Lung (tissue), 12 donors: ENCODE measurements around the gene SLC35G1. TPM values are rescaled to one million over a fixed set of nuclear protein-coding genes. Genes with fewer than 3 reads are reported as not detected.

Experiments used
- ATAC-seq: fragments of 200-7000 bp; cut with Tn5 transposase; one replicate; pipeline ENCODE4 v1.9.1; 2020; ENCODE audit warnings: moderate number of reproducible peaks; ENCODE audit not compliant: insufficient read depth, low FRiP score
- DNase-seq, 3 donors: peaks; one replicate each; pipeline ENCODE4 v3.0.0-alpha.2; 2013 to 2017
- H3K27ac ChIP-seq, 2 donors: one replicate each; pipeline ENCODE4 v1.5.1; 2013; ENCODE audit warnings: mild to moderate bottlenecking in 2 of 2, moderate library complexity in 2 of 2, control low read depth in 1 of 2, inconsistent platforms in 1 of 2, low read depth in 1 of 2, low read length in 1 of 2
- H3K27me3 ChIP-seq, 3 donors: one replicate each; pipeline ENCODE4 v1.5.1; 2013; ENCODE audit warnings: low read length in 2 of 3; ENCODE audit not compliant: control insufficient read depth in 3 of 3, insufficient read depth in 3 of 3
- H3K36me3 ChIP-seq, 4 donors: one replicate each; pipeline ENCODE4 v1.5.1; 2013; ENCODE audit warnings: low read length in 4 of 4, mild to moderate bottlenecking in 1 of 4, moderate library complexity in 1 of 4; ENCODE audit not compliant: control insufficient read depth in 4 of 4, insufficient read depth in 4 of 4
- H3K4me1 ChIP-seq, 5 donors: one replicate each; pipeline ENCODE4 v1.5.1; 2013; ENCODE audit warnings: low read length in 5 of 5, mild to moderate bottlenecking in 2 of 5, moderate library complexity in 1 of 5; ENCODE audit not compliant: control insufficient read depth in 5 of 5, insufficient read depth in 5 of 5
- H3K4me3 ChIP-seq: one replicate; pipeline ENCODE4 v1.5.1; 2013; ENCODE audit warnings: mild to moderate bottlenecking, control low read depth, moderate library complexity
- H3K9ac ChIP-seq, 2 donors: one replicate each; pipeline ENCODE4 v1.5.1; 2013; ENCODE audit warnings: low read length in 2 of 2, control low read depth in 1 of 2; ENCODE audit not compliant: insufficient read depth in 1 of 2
- H3K9me3 ChIP-seq, 4 donors: one replicate each; pipeline ENCODE4 v1.5.1; 2013; ENCODE audit warnings: low read length in 3 of 4, mild to moderate bottlenecking in 1 of 4, moderate library complexity in 1 of 4; ENCODE audit not compliant: control insufficient read depth in 4 of 4, insufficient read depth in 3 of 4
- WGBS, 2 donors: extraction: QIAGEN DNeasy Blood & Tissue Kit; methylation state at CpG; one replicate each; pipeline ENCODE4 v1.1.7; 2013; 5-methylcytosine and 5-hydroxymethylcytosine counted together
- polyA plus RNA-seq, 2 donors: library from polyadenylated mRNA; stranded (reverse); fragments of 200-250 nt; gene quantifications; one replicate each; pipeline ENCODE4 v1.2.1, GENCODE V29; 2013
- total RNA-seq, 2 donors: library from RNA; depleted of rRNA in 1 of 2; stranded (reverse); fragments of >200 nt in 1 of 2; gene quantifications; one replicate each; pipeline ENCODE4 v1.2.1, GENCODE V29; 2014 to 2021
- TF ChIP-seq, protein P1 (sequence below): IDR thresholded peaks from 2 replicates; pipeline ENCODE4 v1.5.1; 2012; ENCODE audit warnings: mild to moderate bottlenecking; ENCODE audit errors: control extremely low read depth, extremely low read depth
- donor health status: control.
- donor health status: control.
- donor health status: Bipolar disorder and iron deficiency.
- donor health status: healthy.
- donor health status: DM: yes; HTN: yes; CAD: no.

The SLC35G1 gene
- total and polyA plus RNA-seq, 4 donors = 1.6 to 3.8 (median 2.0) TPM

DNA sequence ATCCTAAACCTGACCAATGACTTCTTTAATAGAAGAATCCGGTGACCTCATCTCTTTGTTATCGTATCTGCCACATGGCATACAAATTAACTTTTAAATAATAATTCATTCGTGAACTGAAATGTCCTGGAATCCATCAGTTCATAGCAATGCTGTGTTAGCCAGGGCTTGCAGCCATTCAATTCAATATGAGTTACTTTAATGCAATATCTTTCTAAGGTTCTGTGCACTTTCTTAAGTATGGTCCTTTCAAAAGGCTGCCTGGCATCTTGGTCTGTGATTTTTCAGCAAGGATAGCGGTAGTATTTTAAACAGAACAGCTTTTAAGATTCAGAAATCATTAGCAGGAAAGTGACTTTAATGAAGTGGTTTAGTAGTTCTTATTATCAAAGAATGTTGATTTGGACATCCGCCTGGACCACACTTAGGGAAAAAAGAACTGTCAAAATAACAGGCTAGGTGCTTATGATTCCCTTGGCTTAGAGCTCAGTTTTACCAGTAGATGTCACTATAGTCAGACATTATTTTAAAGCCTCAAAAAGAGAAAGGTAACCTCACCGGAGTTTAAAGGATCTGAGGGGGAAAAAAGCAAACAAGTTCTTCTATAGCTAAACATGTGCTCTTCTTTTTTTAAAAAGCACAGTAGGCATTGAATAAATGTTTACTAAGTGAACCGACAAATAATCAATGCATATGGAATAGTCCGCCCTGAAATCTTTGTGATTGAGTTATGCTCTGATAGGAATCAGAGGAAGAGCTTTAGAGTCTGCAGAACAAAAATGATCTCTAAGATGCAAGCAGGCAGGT is 22.7 kb downstream of the SLC35G1 start:
- ATAC-seq (no peak), DNase-seq (peak in 2 of 3 donors; percentile 74 to 78)
- Histone ChIP-seq H3K9ac (peak overlapping the region; percentile 4 to 54), H3K9me3 (no peaks in the 10 kb centered on the region), H3K27ac (no peak overlapping the region), H3K36me3 (peaks cover 0 to 3% (median 0%) of the 10 kb centered on the region in 4 donors), H3K27me3 (no peaks in the 10 kb centered on the region), H3K4me1 (peaks cover 0 to 17% (median 2%) of the 10 kb centered on the region in 5 donors), H3K4me3 (no peak overlapping the region)
- TF ChIP-seq, protein P1, sequence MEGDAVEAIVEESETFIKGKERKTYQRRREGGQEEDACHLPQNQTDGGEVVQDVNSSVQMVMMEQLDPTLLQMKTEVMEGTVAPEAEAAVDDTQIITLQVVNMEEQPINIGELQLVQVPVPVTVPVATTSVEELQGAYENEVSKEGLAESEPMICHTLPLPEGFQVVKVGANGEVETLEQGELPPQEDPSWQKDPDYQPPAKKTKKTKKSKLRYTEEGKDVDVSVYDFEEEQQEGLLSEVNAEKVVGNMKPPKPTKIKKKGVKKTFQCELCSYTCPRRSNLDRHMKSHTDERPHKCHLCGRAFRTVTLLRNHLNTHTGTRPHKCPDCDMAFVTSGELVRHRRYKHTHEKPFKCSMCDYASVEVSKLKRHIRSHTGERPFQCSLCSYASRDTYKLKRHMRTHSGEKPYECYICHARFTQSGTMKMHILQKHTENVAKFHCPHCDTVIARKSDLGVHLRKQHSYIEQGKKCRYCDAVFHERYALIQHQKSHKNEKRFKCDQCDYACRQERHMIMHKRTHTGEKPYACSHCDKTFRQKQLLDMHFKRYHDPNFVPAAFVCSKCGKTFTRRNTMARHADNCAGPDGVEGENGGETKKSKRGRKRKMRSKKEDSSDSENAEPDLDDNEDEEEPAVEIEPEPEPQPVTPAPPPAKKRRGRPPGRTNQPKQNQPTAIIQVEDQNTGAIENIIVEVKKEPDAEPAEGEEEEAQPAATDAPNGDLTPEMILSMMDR = peak; percentile 23
- WGBS, 2 donors = 57 to 66% methylated on average over 8 of the region's 8 CpGs

DNA sequence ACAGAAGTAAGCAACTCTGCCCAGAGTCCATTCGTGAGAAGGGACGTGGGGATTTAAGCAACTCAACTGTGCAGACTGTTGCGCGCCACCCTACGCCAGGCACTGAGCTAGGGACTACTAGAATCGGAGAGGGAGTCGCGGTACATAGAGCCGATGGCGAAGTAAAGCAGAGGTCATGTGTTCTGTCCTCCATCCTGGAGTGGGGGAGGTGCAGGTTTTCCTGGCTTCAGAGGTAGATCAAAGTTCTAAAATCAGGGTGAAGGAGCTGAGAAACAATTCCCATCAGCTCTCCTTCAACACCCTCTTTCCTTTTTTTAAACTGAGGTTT is 23.2 kb downstream of the SLC35G1 start:
- DNase-seq = peak in 1 of 3 donors; percentile 22
- ATAC-seq = no peak
- 68 to 76% methylated on average over 10 of the region's 10 CpGs for WGBS, 2 donors
- Histone ChIP-seq H3K4me1 (peaks cover 0 to 17% (median 2%) of the 10 kb centered on the region in 5 donors), H3K36me3 (peaks cover 0 to 3% (median 0%) of the 10 kb centered on the region in 4 donors), H3K9ac (peak overlapping the region in 1 of 2 donors; percentile 26), H3K9me3 (no peaks in the 10 kb centered on the region), H3K4me3 (no peak overlapping the region), H3K27ac (no peak overlapping the region), H3K27me3 (no peaks in the 10 kb centered on the region)
- TF ChIP-seq, protein P1 = no peak

DNA sequence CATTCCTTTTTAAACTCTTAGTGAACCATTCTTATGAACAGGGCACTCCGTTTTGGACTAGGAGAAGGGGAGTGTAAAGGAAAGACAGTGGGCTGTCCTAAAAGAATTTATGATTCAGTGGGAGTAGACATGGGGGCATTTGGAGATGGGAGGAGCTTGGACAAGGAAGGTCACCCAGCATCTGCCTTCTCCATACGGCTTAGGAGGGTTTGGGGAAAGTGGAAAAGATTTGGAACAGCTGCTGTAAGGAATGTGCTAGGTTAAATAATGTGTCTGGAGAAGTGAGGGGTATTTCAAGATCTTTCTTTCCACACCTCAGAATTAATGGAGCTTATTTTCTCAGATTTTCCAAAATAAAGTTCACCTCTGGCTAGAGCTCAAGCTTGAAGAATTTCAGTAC is 24.0 kb downstream of the SLC35G1 start:
- no peak for ATAC-seq
- peaks cover 0 to 17% (median 2%) of the 10 kb centered on the region in 5 donors for H3K4me1 ChIP-seq
- no peak overlapping the region for H3K4me3 ChIP-seq
- peak; percentile 42 to 82 (median 81) for DNase-seq
- peaks cover 0 to 3% (median 0%) of the 10 kb centered on the region in 4 donors for H3K36me3 ChIP-seq
- no peaks in the 10 kb centered on the region for H3K27me3 ChIP-seq
- 70 to 75% methylated on average over 2 of the region's 2 CpGs for WGBS, 2 donors
- no peaks in the 10 kb centered on the region for H3K9me3 ChIP-seq
- H3K27ac ChIP-seq = no peak overlapping the region
- TF ChIP-seq, protein P1 = no peak
- no peak overlapping the region for H3K9ac ChIP-seq

DNA sequence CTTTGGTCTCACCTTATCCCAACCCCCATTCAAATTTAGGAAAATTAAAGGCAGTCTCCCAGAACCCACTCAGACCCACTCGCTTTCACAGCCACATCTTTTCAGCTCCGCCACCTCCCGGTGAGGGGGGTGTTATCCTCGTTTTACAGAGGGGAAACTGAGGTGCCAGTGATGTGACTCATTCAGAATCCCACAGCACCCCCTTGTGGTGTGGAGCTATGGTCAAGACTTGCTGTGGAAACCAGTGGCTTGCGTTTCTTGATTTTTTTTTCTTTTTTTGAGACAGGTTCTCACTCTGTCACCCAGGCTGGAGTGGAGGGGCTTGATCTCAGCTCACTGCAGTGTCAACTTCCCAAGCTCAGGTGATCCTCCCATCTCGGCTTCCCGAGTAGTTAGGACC is 27.6 kb downstream of the SLC35G1 start:
- no peak for DNase-seq
- Histone ChIP-seq H3K9ac (no peak overlapping the region), H3K4me3 (no peak overlapping the region), H3K27ac (no peak overlapping the region), H3K27me3 (no peaks in the 10 kb centered on the region), H3K4me1 (peaks cover 0 to 14% (median 2%) of the 10 kb centered on the region in 5 donors), H3K9me3 (no peaks in the 10 kb centered on the region), H3K36me3 (no peaks in the 10 kb centered on the region)
- TF ChIP-seq, protein P1 = no peak
- WGBS, 2 donors = 87 to 90% methylated on average over 7 of the region's 7 CpGs
- ATAC-seq = no peak
